Measurements from ENCODE around the gene SLC28A1.
A peak's percentile ranks its signal among the peaks of the same experiment; 100 is the strongest.

The SLC28A1 gene

GRCh38 chr15:84940399-84940798, 55.9 kb downstream of the SLC28A1 start:
- no peak for DNase-seq (ENCODE audit: low spot score)

- no peak for DNase-seq (ENCODE audit: low spot score)
Measured at GRCh38 chr15:84942456-84942855, 58.0 kb downstream of the SLC28A1 start.

GRCh38 chr15:84944311-84944710, 59.8 kb downstream of the SLC28A1 start:
- DNase-seq (ENCODE audit: low spot score): no peak

GRCh38 chr15:84944861-84945260, 60.4 kb downstream of the SLC28A1 start:
- no peak for DNase-seq (ENCODE audit: low spot score)

GRCh38 chr15:84946772-84947489, 62.5 kb downstream of the SLC28A1 start:
- DNase-seq (ENCODE audit: low spot score): no peak

GRCh38 chr15:84947947-84948830, 63.7 kb downstream of the SLC28A1 start:
- DNase-seq (ENCODE audit: low spot score): no peak

- no peak for DNase-seq (ENCODE audit: low spot score)
Measured at GRCh38 chr15:84949043-84949442, 64.6 kb downstream of the SLC28A1 start.

GRCh38 chr15:84949845-84950569, 65.5 kb downstream of the SLC28A1 start:
- DNase-seq (ENCODE audit: low spot score): no peak

- DNase-seq (ENCODE audit: low spot score): no peak
Measured at GRCh38 chr15:84950570-84951111, 66.2 kb downstream of the SLC28A1 start.

GRCh38 chr15:84951736-84952135, 67.3 kb downstream of the SLC28A1 start:
- DNase-seq (ENCODE audit: low spot score): no peak

- DNase-seq (ENCODE audit: low spot score): no peak
Measured at GRCh38 chr15:84953136-84953535, 68.7 kb downstream of the SLC28A1 start.

GRCh38 chr15:84953726-84954125, 69.3 kb downstream of the SLC28A1 start:
- no peak for DNase-seq (ENCODE audit: low spot score)

GRCh38 chr15:84955089-84955848, 70.8 kb downstream of the SLC28A1 start:
- DNase-seq (ENCODE audit: low spot score): peak; percentile 65

- DNase-seq (ENCODE audit: low spot score): no peak
Measured at GRCh38 chr15:84956199-84956598, 71.7 kb downstream of the SLC28A1 start.

- DNase-seq (ENCODE audit: low spot score): no peak
Measured at GRCh38 chr15:84960391-84961113, 76.1 kb downstream of the SLC28A1 start.

- no peak for DNase-seq (ENCODE audit: low spot score)
Measured at GRCh38 chr15:84961114-84961452, 76.6 kb downstream of the SLC28A1 start.

GRCh38 chr15:84961707-84962106, 77.2 kb downstream of the SLC28A1 start:
- DNase-seq (ENCODE audit: low spot score): no peak

- no peak for DNase-seq (ENCODE audit: low spot score)
Measured at GRCh38 chr15:84962955-84963354, 78.5 kb downstream of the SLC28A1 start.

GRCh38 chr15:84967380-84967779, 82.9 kb downstream of the SLC28A1 start:
- no peak for DNase-seq (ENCODE audit: low spot score)

GRCh38 chr15:84968301-84968700, 83.8 kb downstream of the SLC28A1 start:
- no peak for DNase-seq (ENCODE audit: low spot score)

- no peak for DNase-seq (ENCODE audit: low spot score)
Measured at GRCh38 chr15:84969257-84969656, 84.8 kb downstream of the SLC28A1 start.

Measured in cerebellar cortex (tissue), 1 donor.